AG09319 (cell line): Measurements from ENCODE around the gene SH3GL2.

Source experiments
- DNase-seq: peaks from one replicate; pipeline ENCODE4 v3.0.0-alpha.2; 2010; ENCODE audit warnings: low read depth; ENCODE audit errors: extremely low read depth
- CTCF ChIP-seq: IDR thresholded peaks from 2 replicates; pipeline ENCODE4 v1.5.1; 2011; ENCODE audit warnings: low read depth, mild to moderate bottlenecking, inconsistent platforms, low read length, moderate library complexity

SH3GL2 gene

GRCh38 chr9:17734674-17735073 is 155.8 kb downstream of the SH3GL2 start:
- TF ChIP-seq CTCF, result no peak
- no peak for DNase-seq

GRCh38 chr9:17735859-17736258 is 157.0 kb downstream of the SH3GL2 start:
- DNase-seq, result no peak
- no peak for TF ChIP-seq CTCF

- no peak for DNase-seq
- no peak for TF ChIP-seq CTCF
These were observed 160.2 kb downstream of the SH3GL2 start for GRCh38 chr9:17739022-17739421.

GRCh38 chr9:17739736-17740135 is 160.9 kb downstream of the SH3GL2 start:
- no peak for DNase-seq
- TF ChIP-seq CTCF, result no peak

GRCh38 chr9:17742067-17742466 is 163.2 kb downstream of the SH3GL2 start:
- TF ChIP-seq CTCF, result no peak
- no peak for DNase-seq

GRCh38 chr9:17744786-17745185 is 165.9 kb downstream of the SH3GL2 start:
- TF ChIP-seq CTCF, result no peak
- no peak for DNase-seq

- TF ChIP-seq CTCF, result no peak
- DNase-seq, result no peak
These were observed 171.4 kb downstream of the SH3GL2 start for GRCh38 chr9:17750269-17750668.
